ENCODE results near the gene ACVR1B. TPM values are rescaled to one million over a fixed set of nuclear protein-coding genes. Genes with fewer than 3 reads are reported as not detected.
A peak's percentile ranks its signal among the peaks of the same experiment; 100 is the strongest.

ACVR1B gene
- total and polyA plus RNA-seq, 2 of the 8 experiments (the other 6 are each of a cell fraction or from before 2014, with no cell fraction given) = 16.0 to 19.2 TPM

- Histone ChIP-seq H2BK15ac (ENCODE audit: low read length) (peak overlapping the region; percentile 97; the same call in 1 of the 2 replicates), H3K23ac (ENCODE audit: insufficient read length) (no peak overlapping the region), H4K5ac (ENCODE audit: insufficient read length, low read depth, low read length) (no peak overlapping the region), H2BK12ac (ENCODE audit: low read depth, low read length) (no peak overlapping the region), H2BK20ac (ENCODE audit: low read length) (no peak overlapping the region), H4K20me1 (replicated peaks in 1 of 2; ENCODE audit: control insufficient read depth in 1 of 2, insufficient read depth in 2 of 2, low read length in 2 of 2) (no peaks in the 10 kb centered on the region), H3K36me3 (ENCODE audit: control insufficient read depth in 2 of 4, insufficient read depth in 4 of 4, low read length in 3 of 4) (no peaks in the 10 kb centered on the region), H3K9ac (replicated peaks in 1 of 4; ENCODE audit: extremely low read depth in 1 of 4, low read depth in 3 of 4, low read length in 3 of 4) (no peak overlapping the region), H4K8ac (ENCODE audit: extremely low read depth, insufficient read depth, low read length) (peak overlapping the region; percentile 19; the same call in 1 of the 2 replicates), H3K23me2 (ENCODE audit: low read depth, low read length) (no peaks in the 10 kb centered on the region; the same call in 1 of the 2 replicates), H3K27ac (ENCODE audit: low read depth, low read length) (no peak overlapping the region), H3K56ac (replicated peaks; ENCODE audit: insufficient read length, low read depth, low read length) (no peak overlapping the region), H3K4me3 (ENCODE audit: extremely low read depth in 1 of 4, insufficient read depth in 2 of 4, low read depth in 3 of 4, low read length in 4 of 4) (peak overlapping the region in 2 of 4 experiments; percentile 3 to 42; a peak in 2 of 8 replicates), H3K27me3 (replicated peaks in 1 of 4; ENCODE audit: control insufficient read depth in 3 of 4, extremely low read depth in 1 of 4, insufficient read depth in 3 of 4, low read length in 3 of 4) (peaks cover 0 to 8% (median 5%) of the 10 kb centered on the region in 4 experiments; a peak in 4 of 7 replicates), H3K4ac (replicated peaks; ENCODE audit: insufficient read length, low read depth, low read length) (no peak overlapping the region), H3K14ac (ENCODE audit: insufficient read length) (no peak overlapping the region), H3K9me3 (ENCODE audit: insufficient read depth in 2 of 2, low read depth in 1 of 2, low read length in 1 of 2) (no peaks in the 10 kb centered on the region), H3K79me2 (ENCODE audit: control insufficient read depth in 1 of 2, insufficient read depth in 2 of 2, low read length in 2 of 2) (no peaks in the 10 kb centered on the region), H2AFZ (ENCODE audit: low read length) (peak overlapping the region; percentile 98), H3K4me2 (ENCODE audit: insufficient read depth in 1 of 2, low read depth in 2 of 2, low read length in 2 of 2) (peak overlapping the region; percentile 11 to 59), H4K91ac (replicated peaks; ENCODE audit: insufficient read length, low read length) (no peak overlapping the region), H3K79me1 (ENCODE audit: low read depth, low read length) (no peaks in the 10 kb centered on the region), H2AK5ac (ENCODE audit: low read depth, low read length) (no peak overlapping the region), H3K4me1 (replicated peaks in 1 of 4; ENCODE audit: control insufficient read depth in 3 of 4, insufficient read depth in 4 of 4, low read length in 3 of 4) (peaks cover 2 to 12% (median 7%) of the 10 kb centered on the region in 4 experiments), H2BK120ac (replicated peaks; ENCODE audit: low read depth, low read length) (no peak overlapping the region), H2BK5ac (ENCODE audit: low read depth, low read length) (0 out of 2 replicates have a peak overlapping the region, but pooled peaks have one; percentile 9), H3K18ac (ENCODE audit: extremely low read depth, low read length) (peak overlapping the region; percentile 15; the same call in 1 of the 2 replicates)
- POLR2A ChIA-PET (ENCODE audit: partially characterized antibody) = interaction anchor here (0.5 kb wide), 1 partner anchor 114 kb away, joined by 3 read pairs; no protein-coding TSS in a partner anchor
- peak in 1 of 2 experiments; percentile 93 for DNase-seq (ENCODE audit: low read depth in 1 of 2, low spot score in 2 of 2)
- CTCF ChIA-PET (ENCODE audit: partially characterized antibody) = interaction anchor here (0.6 to 12.9 kb wide), 31 partner anchors 8 to 968 kb away, joined by 3 to 234 read pairs (median 7); partner anchors contain the start of genes ACVRL1 and ANKRD33
- FAIRE-seq = no peak
- WGBS, 2 experiments (ENCODE audit: extremely low coverage in 1 of 2, insufficient coverage in 1 of 2, insufficient read length in 1 of 2, insufficient replicate concordance in 2 of 2, low coverage in 1 of 2, low lambda C conversion rate in 2 of 2, missing lambda C conversion rate in 1 of 2) = 45% methylated on average over 31 of the region's 31 CpGs; no CpG with 5 or more reads in 1 of the 2 experiments
- TF ChIP-seq JUN (IDR thresholded peaks at IDR 0.05; ENCODE audit: low read depth, low read length) (no peak), KDM4A (IDR thresholded peaks at IDR 0.05; ENCODE audit: low read depth, low read length, severe bottlenecking) (peak; percentile 32), FOSL1 (IDR thresholded peaks at IDR 0.05; ENCODE audit: insufficient read depth, low read depth, low read length) (no peak), CBX5 (IDR thresholded peaks at IDR 0.05; ENCODE audit: low read depth, low read length) (no peak), MAX (IDR thresholded peaks at IDR 0.05) (0 out of 2 replicates have a peak, but pooled peaks have one; percentile 10)
These were observed 27.8 kb upstream of the ACVR1B start for GRCh38 chr12:51923506-51924365.
